GM19351 (cell line): ENCODE measurements around the gene ZNF292.
"Not testable (repeated sequence)": the region's sequence is repeated elsewhere in the genome, so short reads cannot be mapped to it uniquely, and the experiment has no call there.

Experiments
- ATAC-seq: cut with Tn5 transposase; IDR thresholded peaks from one replicate; pipeline ENCODE4 v1.9.1; 2021; ENCODE audit warnings: mild to moderate bottlenecking, moderate library complexity; ENCODE audit not compliant: unreplicated experiment

Gene ZNF292

GRCh38 chr6:87157596-87157995, 2.2 kb downstream of the ZNF292 start:
- not testable (repeated sequence) for ATAC-seq

- no peak for ATAC-seq
These were observed 5.9 kb downstream of the ZNF292 start for GRCh38 chr6:87161299-87161698.

- no peak for ATAC-seq
These were observed 8.6 kb downstream of the ZNF292 start for GRCh38 chr6:87164004-87164403.

GRCh38 chr6:87164506-87164905, 9.1 kb downstream of the ZNF292 start:
- ATAC-seq = no peak

GRCh38 chr6:87165185-87165584, 9.8 kb downstream of the ZNF292 start:
- ATAC-seq = no peak

GRCh38 chr6:87171938-87172633, 16.7 kb downstream of the ZNF292 start:
- ATAC-seq = no peak

- no peak for ATAC-seq
These were observed 18.8 kb downstream of the ZNF292 start for GRCh38 chr6:87174078-87174579.

GRCh38 chr6:87176493-87176892, 21.1 kb downstream of the ZNF292 start:
- no peak for ATAC-seq

GRCh38 chr6:87180105-87180728, 24.9 kb downstream of the ZNF292 start:
- no peak for ATAC-seq

GRCh38 chr6:87181903-87182302, 26.5 kb downstream of the ZNF292 start:
- ATAC-seq = no peak

GRCh38 chr6:87182321-87182720, 27.0 kb downstream of the ZNF292 start:
- ATAC-seq = peak; percentile 74

GRCh38 chr6:87182940-87183339, 27.6 kb downstream of the ZNF292 start:
- peak; percentile 24 for ATAC-seq

GRCh38 chr6:87183687-87184086, 28.3 kb downstream of the ZNF292 start:
- no peak for ATAC-seq

GRCh38 chr6:87184762-87185250, 29.4 kb downstream of the ZNF292 start:
- ATAC-seq = no peak

- ATAC-seq = peak; percentile 30
These were observed 41.0 kb downstream of the ZNF292 start for GRCh38 chr6:87196275-87196842.

- ATAC-seq = peak; percentile 82
These were observed 42.2 kb downstream of the ZNF292 start for GRCh38 chr6:87197547-87197946.

GRCh38 chr6:87198022-87198810, 42.9 kb downstream of the ZNF292 start:
- ATAC-seq = not testable (repeated sequence)

GRCh38 chr6:87199787-87200186, 44.4 kb downstream of the ZNF292 start:
- ATAC-seq = no peak

GRCh38 chr6:87200469-87201175, 45.3 kb downstream of the ZNF292 start:
- no peak for ATAC-seq

GRCh38 chr6:87203448-87204023, 48.2 kb downstream of the ZNF292 start:
- ATAC-seq = no peak
